Osteocyte (in vitro differentiated cells): Measurements from ENCODE around the gene DXO. TPM values are rescaled to one million over a fixed set of nuclear protein-coding genes. Genes with fewer than 3 reads are reported as not detected.
"Not testable (repeated sequence)": the region's sequence is repeated elsewhere in the genome, so short reads cannot be mapped to it uniquely, and the experiment has no call there.

Source experiments
- DNase-seq: peaks from one replicate; pipeline ENCODE4 v3.0.0; 2021; ENCODE audit warnings: mixed read lengths; ENCODE audit not compliant: unreplicated experiment; ENCODE audit errors: extremely low spot score
- H3K27ac Mint-ChIP-seq: one replicate; pipeline ENCODE4 v1.8.0; 2021; ENCODE audit warnings: mild to moderate bottlenecking, mixed read lengths; ENCODE audit not compliant: unreplicated experiment
- H3K27me3 Mint-ChIP-seq: one replicate; pipeline ENCODE4 v1.8.0; 2021; ENCODE audit warnings: mixed read lengths; ENCODE audit not compliant: unreplicated experiment
- H3K36me3 Mint-ChIP-seq: one replicate; pipeline ENCODE4 v1.8.0; 2021; ENCODE audit warnings: mixed read lengths; ENCODE audit not compliant: unreplicated experiment
- H3K4me1 Mint-ChIP-seq: one replicate; pipeline ENCODE4 v1.8.0; 2021; ENCODE audit warnings: mixed read lengths; ENCODE audit not compliant: unreplicated experiment
- H3K4me3 Mint-ChIP-seq: one replicate; pipeline ENCODE4 v1.8.0; 2021; ENCODE audit warnings: mild to moderate bottlenecking, moderate library complexity, mixed read lengths; ENCODE audit not compliant: unreplicated experiment
- H3K9me3 Mint-ChIP-seq: one replicate; pipeline ENCODE4 v1.8.0; 2021; ENCODE audit warnings: mixed read lengths; ENCODE audit not compliant: unreplicated experiment
- long read RNA-seq: library from polyadenylated mRNA; unstranded; transcript quantifications from one replicate; pipeline ENCODE4 v2.0.0, GENCODE V29; 2021
- total RNA-seq: library from RNA; stranded (reverse); gene quantifications from 2 replicates; pipeline ENCODE4 v1.2.1, GENCODE V29; 2021
- TF ChIP-seq, protein P1 (sequence below): fragments of 200-600 bp; sonication (generic); IDR thresholded peaks from 2 replicates; pipeline ENCODE4 v1.5.0; 2021; ENCODE audit warnings: antibody characterized with exemption, mild to moderate bottlenecking, moderate library complexity

The DXO gene
- total RNA-seq: 28.6 and 30.8 TPM in 2 replicates
- long read RNA-seq, transcript DXO-201 (7 exons, 1,628 nt): major isoform, 7 of 14 reads
- long read RNA-seq, partial matches to known transcripts: 3 of 14 reads
- long read RNA-seq, other reads (novel, unspliced or antisense): 3 of 14 reads

DNA sequence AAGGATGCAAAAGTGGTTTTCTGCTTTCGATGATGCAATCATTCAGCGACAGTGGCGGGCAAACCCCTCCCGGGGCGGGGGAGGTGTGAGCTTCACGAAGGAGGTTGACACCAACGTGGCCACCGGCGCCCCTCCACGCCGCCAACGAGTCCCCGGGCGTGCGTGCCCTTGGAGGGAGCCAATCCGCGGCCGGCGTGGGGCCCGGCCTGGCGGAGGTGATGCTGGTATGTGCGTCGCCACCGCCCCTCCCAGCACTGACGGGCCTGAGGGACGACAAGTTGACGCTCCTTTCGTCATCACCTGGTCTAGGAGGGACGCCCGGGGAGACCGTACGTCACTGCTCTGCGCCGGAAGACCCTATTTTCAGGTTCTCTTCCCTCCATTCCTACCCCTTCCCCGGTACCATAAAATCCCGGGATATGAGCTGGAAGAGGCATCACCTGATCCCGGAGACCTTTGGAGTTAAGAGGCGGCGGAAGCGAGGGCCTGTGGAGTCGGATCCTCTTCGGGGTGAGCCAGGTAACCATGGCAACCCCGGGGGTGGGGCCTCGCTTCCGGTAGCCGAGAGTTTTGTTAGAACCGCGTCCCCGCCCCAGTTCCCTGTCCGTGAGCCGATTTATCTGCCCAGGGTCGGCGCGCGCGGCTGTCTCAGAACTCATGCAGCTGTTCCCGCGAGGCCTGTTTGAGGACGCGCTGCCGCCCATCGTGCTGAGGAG, at the start of gene DXO:
DXO (minus strand) TSS at position 146 of the 716 bp plus-strand sequence. CDS start 463 bp downstream, outside the sequence.
- Mint-ChIP-seq H3K27ac (peak within 1 kb of the TSS; percentile 100), H3K4me3 (peak within 1 kb of the TSS; percentile 94), H3K4me1 (peaks cover 35% of the 10 kb centered on the region), H3K27me3 (no peaks in the 10 kb centered on the region), H3K36me3 (peaks cover 8% of the 10 kb centered on the region), H3K9me3 (no peaks in the 10 kb centered on the region)
- DNase-seq: peak; percentile 99
- TF ChIP-seq, protein P1, sequence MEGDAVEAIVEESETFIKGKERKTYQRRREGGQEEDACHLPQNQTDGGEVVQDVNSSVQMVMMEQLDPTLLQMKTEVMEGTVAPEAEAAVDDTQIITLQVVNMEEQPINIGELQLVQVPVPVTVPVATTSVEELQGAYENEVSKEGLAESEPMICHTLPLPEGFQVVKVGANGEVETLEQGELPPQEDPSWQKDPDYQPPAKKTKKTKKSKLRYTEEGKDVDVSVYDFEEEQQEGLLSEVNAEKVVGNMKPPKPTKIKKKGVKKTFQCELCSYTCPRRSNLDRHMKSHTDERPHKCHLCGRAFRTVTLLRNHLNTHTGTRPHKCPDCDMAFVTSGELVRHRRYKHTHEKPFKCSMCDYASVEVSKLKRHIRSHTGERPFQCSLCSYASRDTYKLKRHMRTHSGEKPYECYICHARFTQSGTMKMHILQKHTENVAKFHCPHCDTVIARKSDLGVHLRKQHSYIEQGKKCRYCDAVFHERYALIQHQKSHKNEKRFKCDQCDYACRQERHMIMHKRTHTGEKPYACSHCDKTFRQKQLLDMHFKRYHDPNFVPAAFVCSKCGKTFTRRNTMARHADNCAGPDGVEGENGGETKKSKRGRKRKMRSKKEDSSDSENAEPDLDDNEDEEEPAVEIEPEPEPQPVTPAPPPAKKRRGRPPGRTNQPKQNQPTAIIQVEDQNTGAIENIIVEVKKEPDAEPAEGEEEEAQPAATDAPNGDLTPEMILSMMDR: no peak

DNA sequence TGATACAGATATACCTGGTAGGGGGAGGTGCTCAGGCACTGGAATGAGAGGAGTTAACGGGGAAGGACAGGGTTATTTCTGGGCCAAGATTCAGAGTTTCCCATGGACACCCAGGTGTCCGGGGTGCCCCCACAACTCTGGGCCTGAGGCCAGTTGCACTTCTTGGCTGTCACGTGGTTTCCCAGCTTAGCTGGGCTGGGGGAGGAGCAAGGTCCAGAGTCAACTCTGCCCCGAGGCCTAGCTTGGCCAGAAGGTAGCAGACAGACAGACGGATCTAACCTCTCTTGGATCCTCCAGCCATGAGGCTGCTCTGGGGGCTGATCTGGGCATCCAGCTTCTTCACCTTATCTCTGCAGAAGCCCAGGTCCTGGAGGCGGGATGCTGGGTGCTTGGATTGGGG, 42.6 kb upstream of the DXO start, which contains the start of gene C4B:
C4B (plus strand) TSS at position 249 of the 400 bp plus-strand sequence; CDS start at position 300, 51 bp downstream.
- not testable (repeated sequence) for H3K4me3 Mint-ChIP-seq, H3K4me1 Mint-ChIP-seq, H3K27ac Mint-ChIP-seq, H3K9me3 Mint-ChIP-seq, H3K36me3 Mint-ChIP-seq, DNase-seq, H3K27me3 Mint-ChIP-seq

DNA sequence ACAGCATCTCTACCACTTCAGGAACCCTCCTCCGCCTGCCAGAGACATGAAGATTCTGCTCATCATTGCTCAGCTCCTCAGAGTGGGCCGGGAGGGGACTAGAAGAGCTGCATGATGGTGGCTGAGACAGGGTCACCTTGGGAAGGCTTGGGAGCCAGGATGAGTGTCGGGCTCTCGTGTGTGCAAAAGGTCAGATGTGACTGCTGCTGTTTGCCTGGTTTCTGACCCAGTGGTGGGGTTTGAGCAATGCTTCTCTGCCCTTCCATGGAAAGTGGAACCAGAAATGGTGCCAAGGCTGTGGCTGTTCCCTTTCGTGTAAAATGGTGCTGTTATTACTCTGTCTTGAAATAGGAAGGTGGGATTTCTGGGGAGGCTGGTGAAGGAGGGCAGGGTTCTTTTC, 41.8 kb upstream of the DXO start:
- H3K4me1 Mint-ChIP-seq, H3K4me3 Mint-ChIP-seq, DNase-seq, H3K36me3 Mint-ChIP-seq, H3K9me3 Mint-ChIP-seq, H3K27me3 Mint-ChIP-seq, H3K27ac Mint-ChIP-seq: not testable (repeated sequence)

DNA sequence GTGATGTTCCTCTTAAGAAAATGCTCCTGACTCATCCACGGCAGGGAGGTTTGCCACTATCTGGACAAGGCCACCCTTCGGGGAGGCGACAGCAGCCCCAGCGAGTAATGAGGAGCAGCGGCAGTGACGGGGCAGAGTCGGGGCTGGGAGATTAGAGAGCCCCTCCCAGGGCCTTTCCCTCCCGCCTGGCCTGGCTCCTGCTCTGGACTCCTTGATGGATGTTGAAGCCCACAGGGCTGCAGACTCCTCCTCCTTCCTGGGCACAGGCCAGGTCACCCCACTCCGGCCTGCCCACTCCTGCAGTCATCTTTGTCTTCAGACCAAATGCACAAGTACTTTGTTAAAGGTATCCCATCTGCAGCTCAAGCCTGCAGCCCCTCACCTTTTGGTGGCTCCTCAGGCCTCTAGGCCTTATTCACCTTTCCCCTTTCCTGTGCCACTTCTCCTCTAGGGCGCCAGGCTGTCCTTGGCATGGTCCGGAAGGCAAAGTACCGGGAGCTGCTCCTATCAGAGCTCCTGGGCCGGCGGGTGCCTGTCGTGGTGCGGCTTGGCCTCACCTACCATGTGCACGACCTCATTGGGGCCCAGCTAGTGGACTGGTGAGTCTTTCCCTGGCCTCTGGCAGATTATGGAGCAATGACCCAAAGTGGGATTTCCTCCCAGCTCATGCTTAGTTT, 41.1 kb upstream of the DXO start:
- H3K4me3 Mint-ChIP-seq: not testable (repeated sequence)

DNA sequence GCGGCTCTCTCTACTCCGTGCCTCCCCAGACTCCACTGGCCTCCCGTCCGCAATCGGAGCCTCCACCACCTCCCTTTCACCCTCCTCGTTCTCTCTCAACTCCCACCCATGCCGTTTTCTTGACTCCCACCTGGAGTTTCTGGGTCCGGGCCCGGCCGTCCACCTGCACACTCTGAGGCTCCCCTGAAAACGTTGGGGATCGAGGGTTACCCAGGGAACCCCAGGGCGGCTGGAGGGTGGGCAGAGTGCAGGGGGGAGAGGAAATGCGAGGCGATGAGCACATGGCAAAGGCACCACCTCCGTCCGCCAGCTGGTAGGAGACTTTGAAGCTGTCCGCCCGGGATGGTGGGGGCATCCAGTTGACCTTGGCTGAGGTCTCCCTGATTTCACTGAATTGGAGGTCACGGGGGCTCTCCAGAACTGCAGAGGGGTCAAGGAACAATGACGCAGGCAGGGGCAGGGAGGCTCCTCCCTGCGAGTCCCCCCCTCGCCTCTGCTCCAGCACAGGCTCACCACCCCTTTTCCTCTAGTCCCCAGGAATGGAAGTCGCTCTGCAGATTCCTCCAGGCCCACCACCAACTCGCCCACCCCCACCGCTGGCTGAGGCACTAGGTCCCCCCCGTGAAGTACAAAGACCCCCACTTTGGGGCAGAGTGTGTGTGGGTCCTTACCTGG, 39.1 kb upstream of the DXO start:
- H3K4me3 Mint-ChIP-seq, H3K4me1 Mint-ChIP-seq, H3K9me3 Mint-ChIP-seq, H3K27ac Mint-ChIP-seq, H3K36me3 Mint-ChIP-seq, DNase-seq, H3K27me3 Mint-ChIP-seq: not testable (repeated sequence)

More for the DNA sequence above, 41.1 kb upstream of the DXO start:
- H3K27me3 Mint-ChIP-seq, H3K9me3 Mint-ChIP-seq, H3K27ac Mint-ChIP-seq, H3K4me1 Mint-ChIP-seq, H3K36me3 Mint-ChIP-seq, DNase-seq: not testable (repeated sequence)

DNA sequence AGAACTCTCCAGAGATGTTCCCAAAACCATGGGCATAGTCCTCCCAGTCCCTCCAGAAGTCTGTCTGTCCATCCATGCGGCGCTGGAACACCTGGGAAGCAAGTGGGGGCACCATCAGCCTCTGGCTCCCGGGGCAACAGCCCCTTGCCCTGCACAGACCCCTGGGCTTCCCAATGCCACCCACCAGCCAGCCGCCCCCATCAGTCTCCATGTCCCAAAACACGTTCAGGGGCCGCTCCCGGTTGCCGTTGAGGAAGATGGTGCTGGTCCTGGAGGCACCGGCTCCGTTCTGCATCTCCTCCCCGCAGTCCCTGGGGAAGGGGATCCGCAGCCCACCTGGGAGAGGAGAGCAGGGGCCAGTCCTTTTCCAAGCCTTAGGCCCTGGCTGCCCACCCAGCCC, 37.6 kb upstream of the DXO start:
- H3K27me3 Mint-ChIP-seq, H3K36me3 Mint-ChIP-seq, DNase-seq, H3K4me3 Mint-ChIP-seq, H3K27ac Mint-ChIP-seq, H3K4me1 Mint-ChIP-seq, H3K9me3 Mint-ChIP-seq: not testable (repeated sequence)

DNA sequence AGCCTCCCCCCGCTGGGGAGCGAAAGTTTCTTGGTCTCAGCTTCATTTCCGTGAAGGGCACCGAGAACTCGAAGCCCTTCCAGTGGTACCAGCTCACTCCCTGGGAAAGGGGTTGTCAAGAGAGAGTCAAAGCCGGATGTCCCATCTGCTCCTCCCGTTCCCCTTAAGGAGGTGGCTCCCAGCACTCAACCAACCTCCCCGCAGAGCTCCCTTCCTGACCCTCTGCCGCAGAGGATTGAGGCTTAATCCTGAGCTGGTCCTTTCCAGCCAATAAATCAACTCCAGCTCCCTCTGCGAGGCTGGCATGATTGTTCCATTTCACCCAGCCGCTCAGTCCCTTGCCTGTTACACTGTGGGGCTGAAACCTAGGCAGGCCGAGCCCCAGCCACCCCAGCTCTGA, 36.7 kb upstream of the DXO start:
- not testable (repeated sequence) for H3K4me3 Mint-ChIP-seq, H3K27ac Mint-ChIP-seq, H3K9me3 Mint-ChIP-seq, H3K36me3 Mint-ChIP-seq, H3K4me1 Mint-ChIP-seq, DNase-seq, H3K27me3 Mint-ChIP-seq

DNA sequence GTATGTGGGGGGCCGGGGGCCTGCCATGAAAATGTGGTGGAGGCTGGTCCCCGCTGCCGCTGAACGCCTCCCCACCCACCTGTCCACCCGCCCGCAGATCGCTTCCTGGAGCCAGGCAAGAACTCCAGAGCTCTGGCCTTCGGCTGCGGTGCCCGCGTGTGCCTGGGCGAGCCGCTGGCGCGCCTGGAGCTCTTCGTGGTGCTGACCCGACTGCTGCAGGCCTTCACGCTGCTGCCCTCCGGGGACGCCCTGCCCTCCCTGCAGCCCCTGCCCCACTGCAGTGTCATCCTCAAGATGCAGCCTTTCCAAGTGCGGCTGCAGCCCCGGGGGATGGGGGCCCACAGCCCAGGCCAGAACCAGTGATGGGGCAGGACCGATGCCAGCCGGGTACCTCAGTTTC, 36.1 kb upstream of the DXO start:
- not testable (repeated sequence) for H3K9me3 Mint-ChIP-seq, H3K27ac Mint-ChIP-seq, DNase-seq, H3K27me3 Mint-ChIP-seq, H3K4me3 Mint-ChIP-seq, H3K4me1 Mint-ChIP-seq, H3K36me3 Mint-ChIP-seq

DNA sequence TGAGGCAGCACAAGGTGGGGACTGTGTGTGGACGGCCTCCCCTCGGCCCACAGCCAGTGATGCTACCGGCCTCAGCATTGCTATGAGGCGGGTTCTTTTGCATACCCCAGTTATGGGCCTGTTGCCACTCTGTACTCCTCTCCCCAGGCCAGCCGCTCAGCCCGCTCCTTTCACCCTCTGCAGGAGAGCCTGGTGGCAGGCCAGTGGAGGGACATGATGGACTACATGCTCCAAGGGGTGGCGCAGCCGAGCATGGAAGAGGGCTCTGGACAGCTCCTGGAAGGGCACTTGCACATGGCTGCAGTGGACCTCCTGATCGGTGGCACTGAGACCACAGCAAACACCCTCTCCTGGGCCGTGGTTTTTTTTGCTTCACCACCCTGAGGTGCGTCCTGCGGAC, 35.1 kb upstream of the DXO start:
- H3K4me1 Mint-ChIP-seq, H3K4me3 Mint-ChIP-seq, H3K9me3 Mint-ChIP-seq, H3K27me3 Mint-ChIP-seq, H3K27ac Mint-ChIP-seq, H3K36me3 Mint-ChIP-seq, DNase-seq: not testable (repeated sequence)

DNA sequence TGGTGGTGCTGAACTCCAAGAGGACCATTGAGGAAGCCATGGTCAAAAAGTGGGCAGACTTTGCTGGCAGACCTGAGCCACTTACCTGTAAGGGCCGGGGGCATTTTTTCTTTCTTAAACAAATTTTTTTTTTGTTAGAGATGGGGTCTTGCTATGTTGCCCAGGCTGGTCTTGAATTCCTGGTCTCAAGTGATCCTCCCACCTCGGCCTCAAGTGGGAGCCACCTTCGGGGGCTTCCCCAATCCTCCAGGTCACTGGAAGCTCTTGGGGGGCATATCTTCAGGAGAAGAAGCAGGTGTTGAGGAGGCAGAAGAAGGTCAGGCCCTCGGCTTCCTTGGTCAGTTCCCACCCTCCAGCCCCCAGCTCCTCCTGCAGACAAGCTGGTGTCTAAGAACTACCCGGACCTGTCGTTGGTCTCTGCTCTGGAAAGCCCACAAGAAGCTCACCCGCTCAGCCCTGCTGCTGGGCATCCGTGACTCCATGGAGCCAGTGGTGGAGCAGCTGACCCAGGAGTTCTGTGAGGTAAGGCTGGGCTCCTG, 34.1 kb upstream of the DXO start:
- DNase-seq, H3K4me1 Mint-ChIP-seq, H3K9me3 Mint-ChIP-seq, H3K4me3 Mint-ChIP-seq, H3K27me3 Mint-ChIP-seq, H3K36me3 Mint-ChIP-seq, H3K27ac Mint-ChIP-seq: not testable (repeated sequence)

DNA sequence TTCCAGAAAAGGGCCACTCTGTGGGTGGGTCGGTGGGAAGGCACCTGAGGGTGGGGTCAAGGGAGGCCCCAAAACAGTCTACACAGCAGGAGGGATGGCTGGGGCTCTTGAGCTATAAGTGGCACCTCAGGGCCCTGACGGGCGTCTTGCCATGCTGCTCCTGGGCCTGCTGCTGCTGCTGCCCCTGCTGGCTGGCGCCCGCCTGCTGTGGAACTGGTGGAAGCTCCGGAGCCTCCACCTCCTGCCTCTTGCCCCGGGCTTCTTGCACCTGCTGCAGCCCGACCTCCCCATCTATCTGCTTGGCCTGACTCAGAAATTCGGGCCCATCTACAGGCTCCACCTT, 33.6 kb upstream of the DXO start:
- H3K4me3 Mint-ChIP-seq, H3K27ac Mint-ChIP-seq, H3K4me1 Mint-ChIP-seq, H3K36me3 Mint-ChIP-seq, H3K27me3 Mint-ChIP-seq, DNase-seq, H3K9me3 Mint-ChIP-seq: not testable (repeated sequence)
